H1 (cell line): ENCODE measurements around the gene SMO.

Experiments used
- ATF2 ChIP-seq: IDR thresholded peaks from 2 replicates; pipeline ENCODE4 v1.6.1; 2012; ENCODE audit warnings: low read length, inconsistent platforms
- BCL11A ChIP-seq, 2 experiments: IDR thresholded peaks; one replicate each; pipeline ENCODE4 v1.6.1; 2011; ENCODE audit warnings: low read depth in 2 of 2, low read length in 2 of 2, mild to moderate bottlenecking in 2 of 2
- CBX8 ChIP-seq: fragments of 300-800, 300-1000 bp; sonication (generic); IDR thresholded peaks from 2 replicates; pipeline ENCODE4 v1.7.1; 2016; ENCODE audit warnings: low read depth, low read length, borderline replicate concordance
- CREB1 ChIP-seq: IDR thresholded peaks from 2 replicates; pipeline ENCODE4 v1.6.1; 2012; ENCODE audit warnings: inconsistent platforms
- EP300 ChIP-seq, 2 experiments: IDR thresholded peaks; 1 replicate in 1 of 2; 2 replicates in 1 of 2; pipeline ENCODE4 v1.6.1; 2011 to 2012; ENCODE audit warnings: low read depth in 2 of 2, low read length in 2 of 2, mild to moderate bottlenecking in 2 of 2, borderline replicate concordance in 1 of 2, inconsistent platforms in 1 of 2, moderate library complexity in 1 of 2
- KDM5A ChIP-seq: fragments of 200-600 bp; IDR thresholded peaks from 2 replicates; pipeline ENCODE4 v1.7.1; 2012; ENCODE audit warnings: mild to moderate bottlenecking, low read length, inconsistent platforms, mixed read lengths
- RFX5 ChIP-seq: IDR thresholded peaks from 2 replicates; pipeline ENCODE4 v1.6.1; 2011; ENCODE audit warnings: low read depth, low read length, improper control_type of control experiment, borderline replicate concordance
- SIRT6 ChIP-seq: IDR thresholded peaks from one replicate; pipeline ENCODE4 v1.7.1; 2012; ENCODE audit warnings: low read length, inconsistent platforms
- TAF1 ChIP-seq: IDR thresholded peaks from 2 replicates; pipeline ENCODE4 v1.6.1; 2011; ENCODE audit warnings: mild to moderate bottlenecking, low read depth, low read length
- YY1 ChIP-seq: IDR thresholded peaks from 2 replicates; pipeline ENCODE4 v1.6.1; 2011; ENCODE audit warnings: low read depth, mild to moderate bottlenecking, low read length
- ZNF274 ChIP-seq: IDR thresholded peaks from 2 replicates; pipeline ENCODE4 v1.7.0; 2012; ENCODE audit warnings: low read length, borderline replicate concordance; ENCODE audit errors: extremely low read depth
- TF ChIP-seq, protein P1 (sequence below): IDR thresholded peaks from 2 replicates; pipeline ENCODE4 v1.6.1; 2012; ENCODE audit warnings: inconsistent platforms
- TF ChIP-seq, protein P2 (sequence below), 3 experiments: IDR thresholded peaks; 1 replicate in 2 of 3; 2 replicates in 1 of 3; pipeline versions ENCODE4 v1.5.1 to v1.6.1; 2011; ENCODE audit warnings: low read length in 3 of 3, mild to moderate bottlenecking in 3 of 3, inconsistent platforms in 2 of 3, low read depth in 1 of 3, moderate library complexity in 1 of 3; ENCODE audit not compliant: insufficient read depth in 1 of 3; ENCODE audit errors: control extremely low read depth in 1 of 3

GRCh38 chr7:129262324-129262723 lies 73.9 kb downstream of the SMO start:
- TF ChIP-seq, protein P1, sequence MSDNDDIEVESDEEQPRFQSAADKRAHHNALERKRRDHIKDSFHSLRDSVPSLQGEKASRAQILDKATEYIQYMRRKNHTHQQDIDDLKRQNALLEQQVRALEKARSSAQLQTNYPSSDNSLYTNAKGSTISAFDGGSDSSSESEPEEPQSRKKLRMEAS: no peak
- TF ChIP-seq EP300 (IDR thresholded peaks at IDR 0.05; ENCODE audit: borderline replicate concordance in 1 of 2, low read depth in 2 of 2, low read length in 2 of 2) (no peak), RFX5 (no peak), CREB1 (no peak), YY1 (no peak), CBX8 (no peak), TAF1 (no peak), BCL11A (IDR thresholded peaks at IDR 0.05; ENCODE audit: low read depth in 2 of 2, low read length in 2 of 2) (no peak), KDM5A (no peak), ZNF274 (no peak), ATF2 (no peak), SIRT6 (no peak)
- TF ChIP-seq, protein P2, sequence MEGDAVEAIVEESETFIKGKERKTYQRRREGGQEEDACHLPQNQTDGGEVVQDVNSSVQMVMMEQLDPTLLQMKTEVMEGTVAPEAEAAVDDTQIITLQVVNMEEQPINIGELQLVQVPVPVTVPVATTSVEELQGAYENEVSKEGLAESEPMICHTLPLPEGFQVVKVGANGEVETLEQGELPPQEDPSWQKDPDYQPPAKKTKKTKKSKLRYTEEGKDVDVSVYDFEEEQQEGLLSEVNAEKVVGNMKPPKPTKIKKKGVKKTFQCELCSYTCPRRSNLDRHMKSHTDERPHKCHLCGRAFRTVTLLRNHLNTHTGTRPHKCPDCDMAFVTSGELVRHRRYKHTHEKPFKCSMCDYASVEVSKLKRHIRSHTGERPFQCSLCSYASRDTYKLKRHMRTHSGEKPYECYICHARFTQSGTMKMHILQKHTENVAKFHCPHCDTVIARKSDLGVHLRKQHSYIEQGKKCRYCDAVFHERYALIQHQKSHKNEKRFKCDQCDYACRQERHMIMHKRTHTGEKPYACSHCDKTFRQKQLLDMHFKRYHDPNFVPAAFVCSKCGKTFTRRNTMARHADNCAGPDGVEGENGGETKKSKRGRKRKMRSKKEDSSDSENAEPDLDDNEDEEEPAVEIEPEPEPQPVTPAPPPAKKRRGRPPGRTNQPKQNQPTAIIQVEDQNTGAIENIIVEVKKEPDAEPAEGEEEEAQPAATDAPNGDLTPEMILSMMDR (IDR thresholded peaks at IDR 0.05; ENCODE audit: control extremely low read depth in 1 of 3, insufficient read depth in 1 of 3, low read depth in 1 of 3, low read length in 3 of 3): no peak
